Bronchial smooth muscle cell (primary cell): ENCODE measurements around the gene OOEP. TPM values are rescaled to one million over a fixed set of nuclear protein-coding genes. Genes with fewer than 3 reads are reported as not detected.

ENCODE experiments used
- total RNA-seq: library from RNA; depleted of rRNA; stranded (reverse); fragments of >200 nt; gene quantifications from 2 replicates; pipeline ENCODE4 v1.2.1, GENCODE V29; 2014

Gene OOEP
- total RNA-seq = not detected in 2 replicates

DNA sequence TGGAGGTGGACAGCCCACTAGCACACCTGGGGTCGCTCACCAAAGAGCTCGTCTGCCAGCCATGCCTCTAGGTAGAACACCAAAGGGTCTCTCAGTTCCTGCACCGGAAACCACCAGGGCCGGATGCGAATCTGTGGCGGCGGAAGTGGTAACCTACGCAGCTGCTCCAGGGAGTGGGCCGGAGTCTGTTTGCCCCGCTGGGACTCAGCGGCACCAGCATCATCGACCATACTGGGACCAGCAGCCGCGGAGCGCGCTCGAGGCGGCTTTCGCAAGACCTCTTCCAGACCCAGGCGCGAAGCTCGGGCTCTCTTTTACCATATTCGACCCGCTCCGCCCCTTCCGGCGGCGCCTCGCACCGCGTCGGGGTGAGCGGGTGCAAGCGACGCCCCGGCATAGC lies at the start of gene OOEP:
TSS of gene OOEP (minus strand) at position 335 of the 400 bp plus-strand sequence. CDS start at position 230, 105 bp downstream.

GRCh38 chr6:73394577-73395354 lies 25.1 kb upstream of the OOEP start, which contains the start of gene DDX43:
TSS of gene DDX43 (plus strand) at chr6:73394828. CDS start at chr6:73394906, 78 bp downstream.

GRCh38 chr6:73362358-73362757 lies 7.3 kb downstream of the OOEP start, which contains the start of gene KHDC3L:
TSS of gene KHDC3L (plus strand) at chr6:73362658. CDS start at chr6:73362730, 72 bp downstream.

DNA sequence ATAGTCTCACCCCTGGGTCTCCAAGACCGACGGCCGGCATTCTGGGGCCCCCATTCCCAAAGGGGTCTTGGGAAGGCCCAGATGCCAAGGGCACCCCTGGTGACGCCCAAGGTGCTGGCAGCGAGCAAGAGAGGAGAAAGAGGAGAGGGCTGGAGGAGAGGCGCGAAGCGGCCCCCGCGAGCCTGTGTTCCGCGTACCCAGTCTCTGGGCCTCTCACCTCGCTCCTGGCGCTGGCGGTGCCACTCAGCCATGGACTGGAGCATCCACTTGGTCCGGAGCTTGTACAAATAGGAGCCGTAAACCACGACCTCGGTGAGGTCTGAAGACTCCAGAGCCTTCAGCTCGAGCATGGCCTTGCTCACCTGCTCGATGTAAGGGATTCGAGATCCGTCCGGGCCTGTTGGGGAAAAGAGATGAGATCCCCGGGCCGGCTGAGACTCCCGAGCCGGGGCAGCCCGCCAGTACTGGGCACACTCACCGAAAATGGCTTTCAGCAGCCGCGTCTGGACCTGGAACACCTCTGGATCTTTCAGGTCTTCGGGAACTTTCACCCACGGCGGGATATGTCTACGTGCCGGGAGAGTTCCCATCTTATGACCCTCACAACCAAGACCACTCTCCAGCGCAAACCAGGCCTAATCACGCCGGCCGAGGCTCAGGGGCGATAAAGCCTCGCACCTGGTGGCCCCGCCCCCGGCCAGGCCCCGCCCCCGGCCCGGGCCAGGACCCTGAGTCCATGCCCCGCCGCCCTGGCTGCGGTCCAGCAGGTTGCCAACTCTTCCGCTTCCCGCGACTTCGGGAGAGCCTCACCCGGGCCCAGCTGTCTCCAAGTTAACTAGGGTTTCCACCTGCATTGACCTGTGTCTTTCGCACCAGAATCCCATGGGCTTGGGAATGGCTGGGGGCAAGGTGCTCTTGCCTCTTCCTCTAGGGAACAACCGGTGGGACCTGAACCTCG lies 15.8 kb downstream of the OOEP start, which contains the start of gene DPPA5:
TSS of gene DPPA5 (minus strand) at position 641 of the 958 bp plus-strand sequence. CDS start at position 590, 51 bp downstream.

Other genes with a start within 250 kb of the OOEP start
- not detected in 2 replicates for gene KHDC1L, start 144.4 kb downstream of the OOEP start, total RNA-seq
- 4.6 and 6.0 TPM in 2 replicates for gene KHDC1, start 106.7 kb downstream of the OOEP start, total RNA-seq
- gene DPPA5, start 15.6 kb downstream of the OOEP start, total RNA-seq = not detected in 2 replicates
- not detected in 2 replicates for gene KHDC3L, start 7.2 kb downstream of the OOEP start, total RNA-seq
- gene DDX43, start 24.9 kb upstream of the OOEP start, total RNA-seq = 0.32 TPM in 1 of 2 replicates, not detected in the other
- gene CGAS, start 82.4 kb upstream of the OOEP start, total RNA-seq = 1.5 and 3.2 TPM in 2 replicates
- 24.3 and 40.2 TPM in 2 replicates for gene MTO1, start 91.8 kb upstream of the OOEP start, total RNA-seq
- 22,843 and 44,384 TPM in 2 replicates for gene EEF1A1, start 151.1 kb upstream of the OOEP start, total RNA-seq